Adipocyte (in vitro differentiated cells): Measurements from ENCODE around the gene IL2RA.

Experiments used
- DNase-seq: peaks from one replicate; pipeline ENCODE4 v3.0.0-alpha.2; 2015; ENCODE audit warnings: low read depth
- H3K27me3 ChIP-seq: replicated peaks from 2 replicates; pipeline ENCODE4 v1.7.0; 2013; ENCODE audit warnings: mild to moderate bottlenecking, low read length, moderate library complexity; ENCODE audit not compliant: control insufficient read depth, insufficient read depth
- H3K36me3 ChIP-seq: 2 replicates; pipeline ENCODE4 v1.7.0; 2013; ENCODE audit warnings: low read length, mild to moderate bottlenecking, moderate library complexity; ENCODE audit not compliant: control insufficient read depth, insufficient read depth, severe bottlenecking
- H3K4me1 ChIP-seq: 2 replicates; pipeline ENCODE4 v1.7.0; 2013; ENCODE audit warnings: mild to moderate bottlenecking, low read length, moderate library complexity; ENCODE audit not compliant: control insufficient read depth, insufficient read depth
- H3K4me3 ChIP-seq: 2 replicates; pipeline ENCODE4 v1.7.0; 2013; ENCODE audit warnings: mild to moderate bottlenecking, low read length, moderate library complexity
- H3K9ac ChIP-seq: 2 replicates; pipeline ENCODE4 v1.7.0; 2013; ENCODE audit warnings: mild to moderate bottlenecking, low read length, moderate library complexity
- H3K9me3 ChIP-seq: 2 replicates; pipeline ENCODE4 v1.7.0; 2013; ENCODE audit warnings: mild to moderate bottlenecking, low read length, moderate library complexity; ENCODE audit not compliant: control insufficient read depth

IL2RA gene

GRCh38 chr10:6053816-6054631, 8.1 kb downstream of the IL2RA start:
- no peak for DNase-seq
- H3K9me3 ChIP-seq: no peaks in the 10 kb centered on the region
- no peak overlapping the region for H3K4me3 ChIP-seq
- no peak overlapping the region for H3K9ac ChIP-seq
- H3K4me1 ChIP-seq: peaks cover 18% of the 10 kb centered on the region
- H3K36me3 ChIP-seq: no peaks in the 10 kb centered on the region
- H3K27me3 ChIP-seq: peaks cover 15% of the 10 kb centered on the region

DNA sequence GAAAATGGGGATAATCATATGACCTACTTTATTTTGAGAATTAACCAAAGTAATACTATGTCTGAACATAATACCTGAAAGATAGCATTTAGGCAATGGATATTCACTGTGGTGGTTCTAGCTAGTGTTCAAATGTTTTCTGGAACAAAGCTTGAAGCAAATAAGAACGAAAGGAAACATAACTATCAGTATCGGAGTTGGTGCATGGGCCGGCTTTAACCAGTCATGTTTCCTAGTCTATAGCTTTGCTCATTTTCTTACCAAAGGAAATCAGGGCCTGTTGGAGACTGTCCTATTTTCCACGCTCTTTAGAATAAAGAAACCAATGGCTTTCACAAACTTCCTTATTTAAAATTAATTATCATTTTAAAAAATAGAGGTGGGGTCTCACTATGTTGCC, 8.9 kb downstream of the IL2RA start:
- DNase-seq: no peak
- Histone ChIP-seq H3K27me3 (peaks cover 15% of the 10 kb centered on the region), H3K36me3 (no peaks in the 10 kb centered on the region), H3K4me1 (peaks cover 11% of the 10 kb centered on the region), H3K9me3 (no peaks in the 10 kb centered on the region), H3K4me3 (no peak overlapping the region), H3K9ac (no peak overlapping the region)

DNA sequence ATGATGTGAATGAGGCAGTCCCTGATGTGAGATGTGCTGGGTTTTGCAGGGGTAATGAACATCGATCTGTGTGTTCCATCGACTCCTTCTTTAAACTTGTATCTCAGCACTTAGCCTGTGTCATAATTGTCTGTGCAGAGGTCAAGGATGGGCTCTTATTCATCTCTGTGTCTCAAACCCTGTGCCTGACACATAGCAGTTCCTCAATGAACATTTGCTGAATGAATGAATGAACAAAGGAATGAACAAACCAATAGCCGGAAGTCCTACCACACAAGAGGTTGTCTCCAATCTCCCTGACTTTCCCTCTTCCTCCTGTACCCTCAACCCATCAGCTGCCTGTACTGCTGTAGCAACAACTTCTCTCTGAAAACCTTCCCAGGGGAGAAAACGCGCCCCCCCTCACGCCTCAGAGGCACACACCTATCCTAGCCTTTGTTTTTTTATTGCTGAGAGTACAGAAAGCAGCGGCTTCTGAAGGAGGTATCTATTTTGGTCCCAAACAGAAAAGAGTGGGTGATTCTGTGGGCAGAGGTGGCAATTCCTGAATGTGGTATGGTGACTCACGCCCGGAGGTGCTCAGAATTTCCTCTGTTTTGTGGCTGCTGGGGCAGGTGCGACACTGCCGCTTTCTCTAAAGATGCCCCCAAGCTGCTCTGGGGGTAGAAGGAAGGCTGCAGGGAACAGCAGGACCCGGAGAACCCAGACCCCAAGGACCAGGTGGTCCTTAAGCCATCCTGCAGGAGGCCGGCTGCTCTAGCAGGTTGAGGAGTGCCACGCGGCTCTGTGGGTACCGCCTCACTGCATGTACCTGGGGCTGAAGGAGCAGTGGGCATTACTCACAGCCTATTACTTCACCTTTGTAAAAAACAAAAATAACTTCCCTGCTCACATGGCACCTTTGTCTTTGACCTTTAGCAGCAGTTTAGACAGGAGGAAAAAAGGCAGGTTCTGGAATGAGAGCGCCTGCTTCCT, 9.6 kb downstream of the IL2RA start:
- H3K4me3 ChIP-seq: no peak overlapping the region
- no peaks in the 10 kb centered on the region for H3K36me3 ChIP-seq
- no peaks in the 10 kb centered on the region for H3K9me3 ChIP-seq
- peaks cover 7% of the 10 kb centered on the region for H3K4me1 ChIP-seq
- no peak for DNase-seq
- no peak overlapping the region for H3K9ac ChIP-seq
- H3K27me3 ChIP-seq: peaks cover 15% of the 10 kb centered on the region

DNA sequence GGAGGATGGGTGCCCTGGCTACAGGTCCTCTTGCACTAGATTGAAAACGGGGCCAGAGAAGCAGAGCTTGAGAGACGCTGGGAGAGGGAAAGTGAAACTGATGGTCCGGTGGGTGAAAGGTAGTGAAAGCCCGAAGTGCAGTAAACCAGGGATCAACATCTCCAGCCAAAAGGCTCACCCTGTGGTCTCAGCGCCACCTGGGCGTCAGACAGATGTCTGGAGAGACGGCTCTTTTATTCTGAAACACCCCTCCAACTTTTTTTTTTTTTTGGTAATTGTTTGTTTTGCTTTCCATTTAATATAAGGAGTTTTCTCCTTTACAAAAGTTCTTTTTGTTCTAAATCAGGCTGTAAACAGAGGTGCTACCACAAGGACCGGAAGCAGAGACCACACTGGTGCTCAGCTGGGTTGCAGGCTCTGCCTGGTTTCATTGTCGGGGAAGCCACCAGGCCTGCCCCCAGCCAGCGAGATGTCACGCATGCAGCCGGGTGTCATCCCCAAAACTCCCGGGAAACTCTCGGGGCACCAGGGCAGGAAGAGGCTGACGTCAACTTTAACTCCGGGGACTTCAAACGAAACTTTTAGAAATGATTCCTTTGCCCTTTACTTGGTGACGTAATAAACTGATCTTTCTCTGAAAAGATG, 11.2 kb downstream of the IL2RA start:
- H3K27me3 ChIP-seq: peaks cover 16% of the 10 kb centered on the region
- H3K9ac ChIP-seq: peak overlapping the region; percentile 75
- DNase-seq: peak; percentile 65
- peak overlapping the region; percentile 71 for H3K4me3 ChIP-seq
- H3K9me3 ChIP-seq: no peaks in the 10 kb centered on the region
- no peaks in the 10 kb centered on the region for H3K36me3 ChIP-seq
- peaks cover 4% of the 10 kb centered on the region for H3K4me1 ChIP-seq

DNA sequence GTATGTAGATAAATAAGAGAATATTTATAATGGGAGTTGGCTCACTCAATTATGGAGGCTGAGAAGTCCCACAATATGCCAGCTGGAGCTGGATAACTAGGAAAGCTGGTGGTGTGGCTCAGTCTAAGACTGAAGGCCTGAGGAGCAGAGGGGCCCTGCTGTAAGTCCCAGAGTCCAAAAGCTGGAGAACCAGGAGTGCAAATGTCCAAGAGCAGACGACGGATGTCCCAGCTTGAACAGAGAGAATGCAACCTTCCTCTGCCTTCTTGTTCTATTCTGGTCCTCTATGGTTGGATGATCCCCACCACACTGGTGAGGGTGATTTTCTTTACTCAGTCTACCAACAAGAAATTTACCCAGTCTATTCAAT, 13.2 kb downstream of the IL2RA start:
- peaks cover 27% of the 10 kb centered on the region for H3K27me3 ChIP-seq
- H3K9ac ChIP-seq: no peak overlapping the region
- no peak overlapping the region for H3K4me3 ChIP-seq
- DNase-seq: no peak
- H3K36me3 ChIP-seq: no peaks in the 10 kb centered on the region
- no peaks in the 10 kb centered on the region for H3K9me3 ChIP-seq
- H3K4me1 ChIP-seq: peaks cover 4% of the 10 kb centered on the region

DNA sequence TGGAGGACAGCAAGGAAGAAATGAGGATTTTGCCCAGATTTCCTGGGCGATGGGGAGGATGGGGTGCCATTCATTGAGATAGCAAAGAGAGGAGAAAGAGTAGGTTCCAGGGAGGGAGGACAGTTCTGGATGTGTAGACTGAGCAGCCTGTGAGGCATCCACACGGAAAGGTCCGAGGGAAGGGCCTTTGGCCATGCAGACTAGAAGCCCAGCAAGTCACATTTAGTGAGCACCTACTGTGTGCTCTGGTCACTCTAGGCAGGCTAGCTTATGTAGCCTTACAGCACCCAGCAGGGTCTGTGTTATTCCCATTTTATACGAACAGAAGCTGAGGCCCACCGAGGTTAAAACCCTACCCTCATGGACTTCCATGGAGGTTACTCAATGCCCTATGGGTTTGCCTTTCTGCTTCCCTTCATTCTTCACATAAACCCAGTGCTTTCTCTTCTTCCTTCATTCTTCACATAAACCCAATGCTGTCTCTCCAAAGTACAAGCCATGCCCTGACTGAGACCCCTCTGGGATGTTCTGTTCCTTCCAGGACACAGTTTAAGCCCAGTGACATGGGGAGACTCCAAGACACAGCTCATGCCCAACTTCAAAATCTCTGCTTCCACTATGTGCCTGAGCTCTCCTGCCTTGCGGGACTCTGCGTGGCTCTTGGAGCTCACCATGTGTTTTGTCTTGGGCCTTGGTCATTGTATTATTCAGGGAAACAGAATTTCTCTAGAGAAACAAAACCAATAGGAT, 13.7 kb downstream of the IL2RA start:
- H3K9me3 ChIP-seq: no peaks in the 10 kb centered on the region
- no peak overlapping the region for H3K4me3 ChIP-seq
- H3K36me3 ChIP-seq: no peaks in the 10 kb centered on the region
- no peak overlapping the region for H3K9ac ChIP-seq
- H3K27me3 ChIP-seq: peaks cover 26% of the 10 kb centered on the region
- peaks cover 4% of the 10 kb centered on the region for H3K4me1 ChIP-seq
- no peak for DNase-seq

GRCh38 chr10:6047847-6048246, 14.3 kb downstream of the IL2RA start:
- Histone ChIP-seq H3K9ac (no peak overlapping the region), H3K36me3 (no peaks in the 10 kb centered on the region), H3K4me3 (no peak overlapping the region), H3K4me1 (peaks cover 4% of the 10 kb centered on the region), H3K9me3 (no peaks in the 10 kb centered on the region), H3K27me3 (peaks cover 26% of the 10 kb centered on the region)
- no peak for DNase-seq

GRCh38 chr10:6046773-6047611, 15.2 kb downstream of the IL2RA start:
- no peak overlapping the region for H3K9ac ChIP-seq
- peaks cover 26% of the 10 kb centered on the region for H3K27me3 ChIP-seq
- no peak for DNase-seq
- H3K9me3 ChIP-seq: no peaks in the 10 kb centered on the region
- H3K4me3 ChIP-seq: no peak overlapping the region
- peaks cover 4% of the 10 kb centered on the region for H3K4me1 ChIP-seq
- H3K36me3 ChIP-seq: no peaks in the 10 kb centered on the region

GRCh38 chr10:6045878-6046772, 16.0 kb downstream of the IL2RA start:
- Histone ChIP-seq H3K27me3 (peaks cover 26% of the 10 kb centered on the region), H3K9me3 (no peaks in the 10 kb centered on the region), H3K4me3 (no peak overlapping the region), H3K4me1 (peaks cover 3% of the 10 kb centered on the region), H3K36me3 (no peaks in the 10 kb centered on the region), H3K9ac (no peak overlapping the region)
- DNase-seq: no peak
